Measurements from ENCODE around the gene DLEC1. TPM values are rescaled to one million over a fixed set of nuclear protein-coding genes. Genes with fewer than 3 reads are reported as not detected.

Gene DLEC1
- total RNA-seq, 1 donor from 2014 or later, result 0.42 TPM

DNA sequence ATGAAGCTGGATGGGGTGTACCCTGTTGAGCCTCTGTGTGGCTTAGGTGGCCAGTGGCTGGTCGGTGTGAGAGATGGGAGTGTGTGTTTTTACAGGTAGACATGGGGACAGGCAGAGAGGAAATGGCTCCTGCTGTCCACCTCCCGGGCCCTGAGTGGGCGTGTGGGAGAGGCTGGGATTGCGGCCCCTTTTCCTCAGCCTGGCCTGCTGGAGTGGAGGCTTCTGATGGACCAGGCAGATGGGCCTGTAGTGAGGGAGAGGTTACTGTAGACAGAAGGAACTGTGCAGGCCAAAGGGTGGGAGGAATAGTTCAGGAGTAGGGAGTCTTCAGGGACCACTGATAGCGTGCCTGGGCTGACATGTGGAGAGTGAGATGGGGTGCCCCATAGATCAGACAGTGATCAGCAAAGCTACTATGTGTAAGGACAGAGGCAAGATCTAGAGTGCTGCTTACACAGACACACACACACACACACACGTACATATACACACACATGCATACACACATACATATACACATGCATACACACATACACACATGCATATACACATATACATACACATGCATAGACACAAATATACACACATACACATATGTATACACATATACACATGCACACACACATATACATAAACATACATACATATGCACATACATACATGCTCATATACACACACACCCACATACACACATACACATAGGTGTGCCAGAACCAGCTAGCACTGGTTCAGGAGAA, 71.5 kb downstream of the DLEC1 start:
- no peak for DNase-seq
- Mint-ChIP-seq H3K36me3 (ENCODE audit: unreplicated experiment) (peaks cover 4% of the 10 kb centered on the region), H3K4me3 (ENCODE audit: unreplicated experiment) (no peak overlapping the region), H3K4me1 (ENCODE audit: low read depth, unreplicated experiment) (no peaks in the 10 kb centered on the region), H3K9me3 (ENCODE audit: unreplicated experiment) (peaks cover 4% of the 10 kb centered on the region), H3K27ac (ENCODE audit: unreplicated experiment) (no peak overlapping the region), H3K27me3 (ENCODE audit: unreplicated experiment) (peaks cover 3% of the 10 kb centered on the region)
- TF ChIP-seq, protein P1, sequence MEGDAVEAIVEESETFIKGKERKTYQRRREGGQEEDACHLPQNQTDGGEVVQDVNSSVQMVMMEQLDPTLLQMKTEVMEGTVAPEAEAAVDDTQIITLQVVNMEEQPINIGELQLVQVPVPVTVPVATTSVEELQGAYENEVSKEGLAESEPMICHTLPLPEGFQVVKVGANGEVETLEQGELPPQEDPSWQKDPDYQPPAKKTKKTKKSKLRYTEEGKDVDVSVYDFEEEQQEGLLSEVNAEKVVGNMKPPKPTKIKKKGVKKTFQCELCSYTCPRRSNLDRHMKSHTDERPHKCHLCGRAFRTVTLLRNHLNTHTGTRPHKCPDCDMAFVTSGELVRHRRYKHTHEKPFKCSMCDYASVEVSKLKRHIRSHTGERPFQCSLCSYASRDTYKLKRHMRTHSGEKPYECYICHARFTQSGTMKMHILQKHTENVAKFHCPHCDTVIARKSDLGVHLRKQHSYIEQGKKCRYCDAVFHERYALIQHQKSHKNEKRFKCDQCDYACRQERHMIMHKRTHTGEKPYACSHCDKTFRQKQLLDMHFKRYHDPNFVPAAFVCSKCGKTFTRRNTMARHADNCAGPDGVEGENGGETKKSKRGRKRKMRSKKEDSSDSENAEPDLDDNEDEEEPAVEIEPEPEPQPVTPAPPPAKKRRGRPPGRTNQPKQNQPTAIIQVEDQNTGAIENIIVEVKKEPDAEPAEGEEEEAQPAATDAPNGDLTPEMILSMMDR (IDR thresholded peaks at IDR 0.05; ENCODE audit: partially characterized antibody, unreplicated experiment), result no peak

- TF ChIP-seq, protein P1 (IDR thresholded peaks at IDR 0.05; ENCODE audit: partially characterized antibody, unreplicated experiment), result no peak
- DNase-seq, result no peak
- Mint-ChIP-seq H3K27ac (ENCODE audit: unreplicated experiment) (no peak overlapping the region), H3K4me1 (ENCODE audit: low read depth, unreplicated experiment) (no peaks in the 10 kb centered on the region), H3K4me3 (ENCODE audit: unreplicated experiment) (no peak overlapping the region), H3K27me3 (ENCODE audit: unreplicated experiment) (peaks cover 3% of the 10 kb centered on the region), H3K36me3 (ENCODE audit: unreplicated experiment) (no peaks in the 10 kb centered on the region), H3K9me3 (ENCODE audit: unreplicated experiment) (peaks cover 2% of the 10 kb centered on the region)
These were observed 72.2 kb downstream of the DLEC1 start for GRCh38 chr3:38111201-38111600.

DNA sequence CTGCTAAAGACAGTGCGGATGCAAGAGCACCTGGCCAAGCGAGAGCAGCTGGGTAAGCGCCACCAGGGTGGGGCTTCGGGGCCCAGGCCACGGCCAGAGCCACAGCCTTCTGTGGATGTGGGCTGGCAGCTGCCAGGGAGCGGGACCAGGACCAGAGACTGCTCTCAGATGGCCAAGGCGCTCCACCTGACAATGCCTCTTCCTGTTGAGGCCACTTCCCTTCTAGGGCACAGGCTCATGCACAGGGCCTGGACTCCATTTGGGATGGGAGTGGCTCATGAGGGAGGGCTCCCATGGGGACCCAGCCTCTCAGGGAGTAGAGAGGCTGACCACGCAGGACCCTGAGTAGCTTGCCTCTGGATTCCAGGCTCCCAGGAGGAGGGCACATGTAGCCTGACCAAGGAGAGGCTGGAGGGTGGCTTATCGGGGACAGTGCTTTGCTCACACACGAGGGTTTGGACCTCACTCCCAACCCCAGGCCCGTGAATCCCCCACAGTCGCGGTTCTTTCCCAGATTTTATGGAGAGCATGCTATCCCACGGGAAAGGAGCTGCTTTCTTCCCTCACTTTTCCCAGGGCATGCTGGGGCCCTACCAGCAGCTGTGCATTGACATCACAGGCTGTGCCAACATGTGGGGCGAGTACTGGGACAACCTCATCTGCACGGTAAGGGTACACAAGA, 72.8 kb downstream of the DLEC1 start:
- no peaks in the 10 kb centered on the region for H3K4me1 Mint-ChIP-seq (ENCODE audit: low read depth, unreplicated experiment)
- DNase-seq, result no peak
- no peak overlapping the region for H3K4me3 Mint-ChIP-seq (ENCODE audit: unreplicated experiment)
- peaks cover 3% of the 10 kb centered on the region for H3K27me3 Mint-ChIP-seq (ENCODE audit: unreplicated experiment)
- TF ChIP-seq, protein P1 (IDR thresholded peaks at IDR 0.05; ENCODE audit: partially characterized antibody, unreplicated experiment), result no peak
- no peak overlapping the region for H3K27ac Mint-ChIP-seq (ENCODE audit: unreplicated experiment)
- no peaks in the 10 kb centered on the region for H3K36me3 Mint-ChIP-seq (ENCODE audit: unreplicated experiment)
- H3K9me3 Mint-ChIP-seq (ENCODE audit: unreplicated experiment), result peaks cover 2% of the 10 kb centered on the region

GRCh38 chr3:38112378-38112761, 73.4 kb downstream of the DLEC1 start:
- TF ChIP-seq, protein P1 (IDR thresholded peaks at IDR 0.05; ENCODE audit: partially characterized antibody, unreplicated experiment), result no peak
- Mint-ChIP-seq H3K4me3 (ENCODE audit: unreplicated experiment) (no peak overlapping the region), H3K9me3 (ENCODE audit: unreplicated experiment) (peaks cover 2% of the 10 kb centered on the region), H3K27ac (ENCODE audit: unreplicated experiment) (no peak overlapping the region), H3K27me3 (ENCODE audit: unreplicated experiment) (peaks cover 3% of the 10 kb centered on the region), H3K36me3 (ENCODE audit: unreplicated experiment) (no peaks in the 10 kb centered on the region), H3K4me1 (ENCODE audit: low read depth, unreplicated experiment) (no peaks in the 10 kb centered on the region)
- DNase-seq, result no peak

All from glutamatergic neuron (in vitro differentiated cells).